Endothelial cell of umbilical vein (primary cell): ENCODE measurements around the gene SLC23A3. TPM values are rescaled to one million over a fixed set of nuclear protein-coding genes. Genes with fewer than 3 reads are reported as not detected.

Experiments
- BruUV-seq: library from RNA; stranded (reverse); fragments of 400-500 nt; replicated peaks from 2 replicates; lab custom pipeline; 2021; lab: Mats Ljungman, UMichigan
- CTCF ChIA-PET: fragments of 300-600, 350-600 bp; sonication (Branson Sonifier 250); formaldehyde crosslinking; loops from one replicate; lab custom pipeline; 2021; ENCODE audit warnings: antibody characterized with exemption, inconsistent platforms; lab: Charles Lee
- POLR2A ChIA-PET: fragments of 300-600, 350-600 bp; sonication (Branson Sonifier 250); formaldehyde crosslinking; loops from one replicate; lab custom pipeline; 2021; ENCODE audit warnings: antibody characterized with exemption, inconsistent platforms; lab: Charles Lee
- DNase-seq: peaks from one replicate; pipeline ENCODE4 v3.0.0-alpha.2; 2011; ENCODE audit warnings: low read depth, low spot score
- FAIRE-seq: peaks from 2 replicates; lab custom pipeline; 2011; peaks lifted over from hg19 to GRCh38; lab: Jason Lieb, UNC
- H2AFZ ChIP-seq: 2 replicates; pipeline ENCODE4 v1.6.0; 2012; ENCODE audit warnings: low read depth, low read length, control low read depth, inconsistent platforms
- H3K27ac ChIP-seq: 2 replicates; pipeline ENCODE4 v1.5.1; 2011; ENCODE audit warnings: low read depth, mild to moderate bottlenecking, control low read depth, low read length, moderate library complexity; ENCODE audit not compliant: insufficient read depth
- H3K27me3 ChIP-seq, 2 experiments: 2 replicates each; pipeline versions ENCODE4 v1.6.0 to v1.6.1; 2011; ENCODE audit warnings: low read length in 2 of 2, mixed read lengths in 1 of 2; ENCODE audit not compliant: control insufficient read depth in 2 of 2, insufficient read depth in 2 of 2
- H3K36me3 ChIP-seq, 2 experiments: 2 replicates in 1 of 2; 3 replicates in 1 of 2; pipeline ENCODE4 v1.5.1; 2011; ENCODE audit warnings: low read length in 2 of 2, mild to moderate bottlenecking in 1 of 2, moderate library complexity in 1 of 2; ENCODE audit not compliant: control insufficient read depth in 2 of 2, insufficient read depth in 2 of 2; ENCODE audit errors: extremely low read depth in 1 of 2
- H3K4me1 ChIP-seq: 3 replicates; pipeline ENCODE4 v1.5.1; 2011; ENCODE audit warnings: mild to moderate bottlenecking, low read length; ENCODE audit not compliant: control insufficient read depth, insufficient read depth; ENCODE audit errors: extremely low read depth
- H3K4me2 ChIP-seq: 2 replicates; pipeline ENCODE4 v1.6.1; 2011; ENCODE audit warnings: low read length, control low read depth, mixed read lengths; ENCODE audit not compliant: insufficient read depth
- H3K4me3 ChIP-seq, 3 experiments: fragments of 200-600 bp in 1 of 3; sonication (generic), shearing (Covaris generic) in 1 of 3; replicated peaks in 1 of 3; 2 replicates each; pipeline ENCODE4 v1.5.1; 2011 to 2016; ENCODE audit warnings: control low read depth in 3 of 3, low read length in 3 of 3, mild to moderate bottlenecking in 2 of 3, inconsistent platforms in 1 of 3, low read depth in 1 of 3, moderate library complexity in 1 of 3; ENCODE audit not compliant: insufficient read depth in 1 of 3
- H3K79me2 ChIP-seq: 2 replicates; pipeline ENCODE4 v1.6.0; 2012; ENCODE audit warnings: low read length, inconsistent platforms; ENCODE audit not compliant: control insufficient read depth, insufficient read depth
- H3K9ac ChIP-seq: replicated peaks from 2 replicates; pipeline ENCODE3; 2011; ENCODE audit warnings: low read length, control low read depth; ENCODE audit not compliant: insufficient read depth; ENCODE audit errors: extremely low read depth
- H3K9me1 ChIP-seq: replicated peaks from 3 replicates; pipeline ENCODE4 v1.6.0; 2011; ENCODE audit warnings: mild to moderate bottlenecking, low read length; ENCODE audit not compliant: control insufficient read depth, insufficient read depth; ENCODE audit errors: extremely low read depth
- H3K9me3 ChIP-seq: replicated peaks from 2 replicates; pipeline ENCODE4 v1.5.1; 2012; ENCODE audit warnings: low read length, inconsistent platforms; ENCODE audit not compliant: control insufficient read depth, insufficient read depth
- H4K20me1 ChIP-seq: replicated peaks from 2 replicates; pipeline ENCODE3; 2011; ENCODE audit warnings: mild to moderate bottlenecking, low read length; ENCODE audit not compliant: control insufficient read depth, insufficient read depth; ENCODE audit errors: extremely low read depth
- CTCF ChIP-seq, 2 donors: IDR thresholded peaks; 1 replicate in 1 of 2; 2 replicates in 1 of 2; pipeline ENCODE4 v1.5.1; 2011; ENCODE audit warnings: low read length in 2 of 2, mild to moderate bottlenecking in 2 of 2, moderate library complexity in 2 of 2, control low read depth in 1 of 2, inconsistent platforms in 1 of 2, low read depth in 1 of 2; ENCODE audit not compliant: insufficient read depth in 1 of 2; ENCODE audit errors: extremely low read depth in 1 of 2
- EZH2 ChIP-seq: IDR thresholded peaks from 2 replicates; pipeline ENCODE4 v1.6.1; 2012; ENCODE audit warnings: borderline replicate concordance, low read depth, mild to moderate bottlenecking, moderate library complexity, low read length, inconsistent platforms; ENCODE audit not compliant: severe bottlenecking
- FOS ChIP-seq: IDR thresholded peaks from 2 replicates; pipeline ENCODE4 v1.6.1; 2011; ENCODE audit warnings: mild to moderate bottlenecking, low read length, moderate library complexity, borderline replicate concordance; ENCODE audit not compliant: insufficient read depth
- GATA2 ChIP-seq: IDR thresholded peaks from 2 replicates; pipeline ENCODE4 v1.7.0; 2011; ENCODE audit warnings: low read depth, mild to moderate bottlenecking, moderate library complexity, mixed read lengths, low read length; ENCODE audit not compliant: insufficient read length, insufficient read depth
- JUN ChIP-seq: IDR thresholded peaks from 2 replicates; pipeline ENCODE4 v1.6.1; 2011; ENCODE audit warnings: borderline replicate concordance, low read depth; ENCODE audit not compliant: insufficient read length, insufficient read depth
- MAX ChIP-seq: IDR thresholded peaks from 2 replicates; pipeline ENCODE4 v1.6.1; 2011; ENCODE audit not compliant: insufficient read depth, insufficient read length
- MYC ChIP-seq: IDR thresholded peaks from one replicate; pipeline ENCODE4 v1.6.1; 2011; ENCODE audit warnings: mild to moderate bottlenecking, low read depth, low read length
- POLR2A ChIP-seq: IDR thresholded peaks from 2 replicates; pipeline ENCODE4 v1.6.1; 2012; ENCODE audit warnings: low read depth, mild to moderate bottlenecking, control low read depth, low read length
- POLR2AphosphoS5 ChIP-seq: IDR thresholded peaks from 2 replicates; pipeline ENCODE4 v1.6.1; 2012; ENCODE audit warnings: low read depth, mild to moderate bottlenecking, control low read depth, low read length, moderate library complexity; ENCODE audit not compliant: insufficient read depth
- dilution Hi-C: fragments of 300-500 bp; cut with MboI; formaldehyde crosslinking; loops from one replicate; pipeline ENCODE4 v1.15.0; 2019; ENCODE audit warnings: low sequenced_read_pairs; ENCODE audit not compliant: extremely low pct_ligation_motif_present
- intact Hi-C: fragments of 100-400 bp; cut with micrococcal nuclease; formaldehyde crosslinking; loops from one replicate; pipeline ENCODE4 v1.10.0; 2022
- polyA plus RNA-seq, 4 experiments: library from polyadenylated mRNA; depleted of rRNA in 3 of 4; stranded (reverse) in 3 of 4; unstranded in 1 of 4; fragments of >200 nt; gene quantifications; 2 replicates each; pipeline versions ENCODE4 v1.2.1 to v1.2.3, GENCODE V29; 2011 to 2012; ENCODE audit warnings: missing spikeins in 1 of 4
- total RNA-seq: library from RNA; stranded (reverse); gene quantifications from 2 replicates; pipeline ENCODE4 v1.2.3, GENCODE V29; 2021

Gene SLC23A3
- total and polyA plus RNA-seq, 2 donors (not counting 3 experiments of a cell fraction or from before 2014, with no cell fraction given) = 2.7 to 7.1 TPM

- no TSS peak for BruUV-seq
- POLR2A ChIA-PET = no interaction called here
- H3K4me2 ChIP-seq = no peak overlapping the region
- no peaks in the 10 kb centered on the region for H3K27me3 ChIP-seq
- TF ChIP-seq MAX = no peak
- no peak for TF ChIP-seq POLR2A
- TF ChIP-seq EZH2 = no peak
- TF ChIP-seq GATA2 = no peak
- no peak for TF ChIP-seq POLR2AphosphoS5
- TF ChIP-seq MYC = no peak
- TF ChIP-seq JUN = no peak
- no peak for TF ChIP-seq CTCF (IDR thresholded peaks at IDR 0.05; ENCODE audit: extremely low read depth in 1 of 2, insufficient read depth in 1 of 2, low read depth in 1 of 2, low read length in 2 of 2)
- no peak for TF ChIP-seq FOS
- no peaks in the 10 kb centered on the region for H4K20me1 ChIP-seq
- H3K4me3 ChIP-seq = no peak overlapping the region
- CTCF ChIA-PET = interaction anchor here (1.0 to 12.9 kb wide), 7 partner anchors 11 to 170 kb away, joined by 3 to 418 read pairs (median 6); no protein-coding TSS in a partner anchor
- no peaks in the 10 kb centered on the region for H3K4me1 ChIP-seq
- no peak overlapping the region for H3K27ac ChIP-seq
- H2AFZ ChIP-seq = no peak overlapping the region
- FAIRE-seq = peak; percentile 46
- H3K9me3 ChIP-seq = no peaks in the 10 kb centered on the region
- no peaks in the 10 kb centered on the region for H3K79me2 ChIP-seq
- intact Hi-C loops = loop anchor here (10.0 kb wide), 1 partner anchor 275 kb away; no protein-coding TSS in a partner anchor
- DNase-seq = peak; percentile 59
- no peaks in the 10 kb centered on the region for H3K9me1 ChIP-seq
- no peak overlapping the region for H3K9ac ChIP-seq
- H3K36me3 ChIP-seq = peaks cover 0 to 4% of the 10 kb centered on the region in 2 experiments
- dilution Hi-C loops = no loop called here
Observed at GRCh38 chr2:219149667-219150066, 20.2 kb downstream of the SLC23A3 start.
